OCI-LY3 (cell line): ENCODE data around the gene MCC.

ENCODE experiments used
- H2AFZ ChIP-seq: fragments of 200-600, 300-600 bp; shearing (Covaris generic); 2 replicates; pipeline ENCODE4 v1.6.0; 2014; ENCODE audit warnings: antibody characterized with exemption, low read depth, low read length
- H3K27ac ChIP-seq: fragments of 200-600, 300-600 bp; sonication (generic); 2 replicates; pipeline ENCODE4 v1.5.1; 2014; ENCODE audit warnings: mild to moderate bottlenecking, low read length, moderate library complexity, mixed read lengths
- H3K27me3 ChIP-seq: fragments of 200-600, 300-600 bp; sonication (generic); 2 replicates; pipeline ENCODE4 v1.6.1; 2014; ENCODE audit warnings: low read depth, low read length, mixed read lengths
- H3K36me3 ChIP-seq: fragments of 200-600, 300-600 bp; sonication (generic); replicated peaks from 2 replicates; pipeline ENCODE3; 2014; ENCODE audit warnings: low read depth, low read length, mixed read lengths
- H3K4me1 ChIP-seq: fragments of 300-600, 200-600 bp; sonication (generic); 2 replicates; pipeline ENCODE4 v1.6.1; 2014; ENCODE audit warnings: low read length, mixed read lengths
- H3K4me2 ChIP-seq: fragments of 200-600, 300-600 bp; sonication (generic); 2 replicates; pipeline ENCODE4 v1.6.1; 2014; ENCODE audit warnings: low read length, mixed read lengths
- H3K4me3 ChIP-seq: fragments of 300-600, 200-600 bp; sonication (generic); 2 replicates; pipeline ENCODE4 v1.5.1; 2014; ENCODE audit warnings: antibody characterized with exemption, mild to moderate bottlenecking, low read length, moderate library complexity
- H3K79me2 ChIP-seq: fragments of 300-600, 200-600 bp; shearing (Covaris generic); 2 replicates; pipeline ENCODE4 v1.6.1; 2014; ENCODE audit warnings: mild to moderate bottlenecking, low read length, mixed read lengths
- H3K9ac ChIP-seq: fragments of 300-600, 200-600 bp; shearing (Covaris generic); 2 replicates; pipeline ENCODE4 v1.6.0; 2014; ENCODE audit warnings: mild to moderate bottlenecking, low read length, moderate library complexity
- H3K9me3 ChIP-seq: fragments of 200-600, 300-600 bp; shearing (Covaris generic); 2 replicates; pipeline ENCODE4 v1.6.1; 2014; ENCODE audit warnings: low read length, mixed read lengths; ENCODE audit not compliant: insufficient read depth
- H4K20me1 ChIP-seq: fragments of 200-600, 300-600 bp; sonication (generic); 2 replicates; pipeline ENCODE4 v1.6.1; 2016; ENCODE audit warnings: low read length, mixed read lengths; ENCODE audit not compliant: insufficient read depth
- EZH2phosphoT487 ChIP-seq: fragments of 200-600 bp; shearing (Covaris generic); IDR thresholded peaks from 2 replicates; pipeline ENCODE4 v1.6.1; 2018; ENCODE audit warnings: antibody characterized with exemption, mixed run types, low read depth
- TF ChIP-seq, protein P1 (sequence below): fragments of 200-600, 300-600 bp; sonication (generic); IDR thresholded peaks from 2 replicates; pipeline ENCODE4 v1.5.1; 2014; ENCODE audit warnings: antibody characterized with exemption, low read length, low read depth

MCC gene

GRCh38 chr5:113359419-113359818 is 128.8 kb downstream of the MCC start:
- TF ChIP-seq, protein P1, sequence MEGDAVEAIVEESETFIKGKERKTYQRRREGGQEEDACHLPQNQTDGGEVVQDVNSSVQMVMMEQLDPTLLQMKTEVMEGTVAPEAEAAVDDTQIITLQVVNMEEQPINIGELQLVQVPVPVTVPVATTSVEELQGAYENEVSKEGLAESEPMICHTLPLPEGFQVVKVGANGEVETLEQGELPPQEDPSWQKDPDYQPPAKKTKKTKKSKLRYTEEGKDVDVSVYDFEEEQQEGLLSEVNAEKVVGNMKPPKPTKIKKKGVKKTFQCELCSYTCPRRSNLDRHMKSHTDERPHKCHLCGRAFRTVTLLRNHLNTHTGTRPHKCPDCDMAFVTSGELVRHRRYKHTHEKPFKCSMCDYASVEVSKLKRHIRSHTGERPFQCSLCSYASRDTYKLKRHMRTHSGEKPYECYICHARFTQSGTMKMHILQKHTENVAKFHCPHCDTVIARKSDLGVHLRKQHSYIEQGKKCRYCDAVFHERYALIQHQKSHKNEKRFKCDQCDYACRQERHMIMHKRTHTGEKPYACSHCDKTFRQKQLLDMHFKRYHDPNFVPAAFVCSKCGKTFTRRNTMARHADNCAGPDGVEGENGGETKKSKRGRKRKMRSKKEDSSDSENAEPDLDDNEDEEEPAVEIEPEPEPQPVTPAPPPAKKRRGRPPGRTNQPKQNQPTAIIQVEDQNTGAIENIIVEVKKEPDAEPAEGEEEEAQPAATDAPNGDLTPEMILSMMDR, result no peak
- TF ChIP-seq EZH2phosphoT487, result no peak
- Histone ChIP-seq H3K4me3 (no peak overlapping the region), H3K9ac (no peak overlapping the region), H3K9me3 (no peaks in the 10 kb centered on the region), H3K36me3 (no peaks in the 10 kb centered on the region), H4K20me1 (no peaks in the 10 kb centered on the region), H3K4me1 (no peaks in the 10 kb centered on the region), H3K27me3 (no peaks in the 10 kb centered on the region), H2AFZ (no peak overlapping the region), H3K79me2 (no peaks in the 10 kb centered on the region), H3K4me2 (no peak overlapping the region), H3K27ac (no peak overlapping the region)

- TF ChIP-seq EZH2phosphoT487, result no peak
- TF ChIP-seq, protein P1, result no peak
- H2AFZ ChIP-seq, result no peak overlapping the region
- H4K20me1 ChIP-seq, result no peaks in the 10 kb centered on the region
- H3K4me3 ChIP-seq, result no peak overlapping the region
- no peaks in the 10 kb centered on the region for H3K9me3 ChIP-seq
- no peak overlapping the region for H3K9ac ChIP-seq
- H3K27me3 ChIP-seq, result no peaks in the 10 kb centered on the region
- H3K36me3 ChIP-seq, result no peaks in the 10 kb centered on the region
- no peaks in the 10 kb centered on the region for H3K79me2 ChIP-seq
- no peak overlapping the region for H3K27ac ChIP-seq
- no peak overlapping the region for H3K4me2 ChIP-seq
- no peaks in the 10 kb centered on the region for H3K4me1 ChIP-seq
These were observed 129.6 kb downstream of the MCC start for GRCh38 chr5:113358696-113359095.

- Histone ChIP-seq H3K27ac (no peak overlapping the region), H3K4me1 (no peaks in the 10 kb centered on the region)
- TF ChIP-seq, protein P1, result no peak
- TF ChIP-seq EZH2phosphoT487, result no peak
These were observed 130.4 kb downstream of the MCC start for GRCh38 chr5:113357696-113358476.

GRCh38 chr5:113356487-113356886 is 131.8 kb downstream of the MCC start:
- Histone ChIP-seq H3K9me3 (no peaks in the 10 kb centered on the region), H3K27me3 (no peaks in the 10 kb centered on the region), H3K4me1 (no peaks in the 10 kb centered on the region), H3K79me2 (no peaks in the 10 kb centered on the region), H3K36me3 (no peaks in the 10 kb centered on the region), H4K20me1 (no peaks in the 10 kb centered on the region), H3K27ac (no peak overlapping the region), H3K4me3 (no peak overlapping the region), H2AFZ (no peak overlapping the region), H3K4me2 (no peak overlapping the region), H3K9ac (no peak overlapping the region)
- TF ChIP-seq EZH2phosphoT487, result no peak
- TF ChIP-seq, protein P1, result no peak

More at GRCh38 chr5:113357696-113358476, 130.4 kb downstream of the MCC start:
- Histone ChIP-seq H3K9ac (no peak overlapping the region), H4K20me1 (no peaks in the 10 kb centered on the region), H3K27me3 (no peaks in the 10 kb centered on the region), H3K36me3 (no peaks in the 10 kb centered on the region), H2AFZ (no peak overlapping the region), H3K9me3 (no peaks in the 10 kb centered on the region), H3K4me2 (no peak overlapping the region), H3K4me3 (no peak overlapping the region), H3K79me2 (no peaks in the 10 kb centered on the region)
